Endothelial cell of umbilical vein (primary cell): Measurements from ENCODE around the gene FNIP1. TPM values are rescaled to one million over a fixed set of nuclear protein-coding genes. Genes with fewer than 3 reads are reported as not detected.

Source experiments
- BruUV-seq: library from RNA; stranded (reverse); fragments of 400-500 nt; replicated peaks from 2 replicates; lab custom pipeline; 2021; lab: Mats Ljungman, UMichigan
- CTCF ChIA-PET: fragments of 300-600, 350-600 bp; sonication (Branson Sonifier 250); formaldehyde crosslinking; loops from one replicate; lab custom pipeline; 2021; ENCODE audit warnings: antibody characterized with exemption, inconsistent platforms; lab: Charles Lee
- POLR2A ChIA-PET: fragments of 300-600, 350-600 bp; sonication (Branson Sonifier 250); formaldehyde crosslinking; loops from one replicate; lab custom pipeline; 2021; ENCODE audit warnings: antibody characterized with exemption, inconsistent platforms; lab: Charles Lee
- DNase-seq: peaks from one replicate; pipeline ENCODE4 v3.0.0-alpha.2; 2011; ENCODE audit warnings: low read depth, low spot score
- FAIRE-seq: peaks from 2 replicates; lab custom pipeline; 2011; peaks lifted over from hg19 to GRCh38; lab: Jason Lieb, UNC
- H2AFZ ChIP-seq: 2 replicates; pipeline ENCODE4 v1.6.0; 2012; ENCODE audit warnings: low read depth, low read length, control low read depth, inconsistent platforms
- H3K27ac ChIP-seq: 2 replicates; pipeline ENCODE4 v1.5.1; 2011; ENCODE audit warnings: low read depth, mild to moderate bottlenecking, control low read depth, low read length, moderate library complexity; ENCODE audit not compliant: insufficient read depth
- H3K27me3 ChIP-seq, 2 experiments: 2 replicates each; pipeline versions ENCODE4 v1.6.0 to v1.6.1; 2011; ENCODE audit warnings: low read length in 2 of 2, mixed read lengths in 1 of 2; ENCODE audit not compliant: control insufficient read depth in 2 of 2, insufficient read depth in 2 of 2
- H3K36me3 ChIP-seq, 2 experiments: 2 replicates in 1 of 2; 3 replicates in 1 of 2; pipeline ENCODE4 v1.5.1; 2011; ENCODE audit warnings: low read length in 2 of 2, mild to moderate bottlenecking in 1 of 2, moderate library complexity in 1 of 2; ENCODE audit not compliant: control insufficient read depth in 2 of 2, insufficient read depth in 2 of 2; ENCODE audit errors: extremely low read depth in 1 of 2
- H3K4me1 ChIP-seq: 3 replicates; pipeline ENCODE4 v1.5.1; 2011; ENCODE audit warnings: mild to moderate bottlenecking, low read length; ENCODE audit not compliant: control insufficient read depth, insufficient read depth; ENCODE audit errors: extremely low read depth
- H3K4me2 ChIP-seq: 2 replicates; pipeline ENCODE4 v1.6.1; 2011; ENCODE audit warnings: low read length, control low read depth, mixed read lengths; ENCODE audit not compliant: insufficient read depth
- H3K4me3 ChIP-seq, 3 experiments: fragments of 200-600 bp in 1 of 3; sonication (generic), shearing (Covaris generic) in 1 of 3; replicated peaks in 1 of 3; 2 replicates each; pipeline ENCODE4 v1.5.1; 2011 to 2016; ENCODE audit warnings: control low read depth in 3 of 3, low read length in 3 of 3, mild to moderate bottlenecking in 2 of 3, inconsistent platforms in 1 of 3, low read depth in 1 of 3, moderate library complexity in 1 of 3; ENCODE audit not compliant: insufficient read depth in 1 of 3
- H3K79me2 ChIP-seq: 2 replicates; pipeline ENCODE4 v1.6.0; 2012; ENCODE audit warnings: low read length, inconsistent platforms; ENCODE audit not compliant: control insufficient read depth, insufficient read depth
- H3K9ac ChIP-seq: replicated peaks from 2 replicates; pipeline ENCODE3; 2011; ENCODE audit warnings: low read length, control low read depth; ENCODE audit not compliant: insufficient read depth; ENCODE audit errors: extremely low read depth
- H3K9me1 ChIP-seq: replicated peaks from 3 replicates; pipeline ENCODE4 v1.6.0; 2011; ENCODE audit warnings: mild to moderate bottlenecking, low read length; ENCODE audit not compliant: control insufficient read depth, insufficient read depth; ENCODE audit errors: extremely low read depth
- H3K9me3 ChIP-seq: replicated peaks from 2 replicates; pipeline ENCODE4 v1.5.1; 2012; ENCODE audit warnings: low read length, inconsistent platforms; ENCODE audit not compliant: control insufficient read depth, insufficient read depth
- H4K20me1 ChIP-seq: replicated peaks from 2 replicates; pipeline ENCODE3; 2011; ENCODE audit warnings: mild to moderate bottlenecking, low read length; ENCODE audit not compliant: control insufficient read depth, insufficient read depth; ENCODE audit errors: extremely low read depth
- CTCF ChIP-seq, 2 donors: IDR thresholded peaks; 1 replicate in 1 of 2; 2 replicates in 1 of 2; pipeline ENCODE4 v1.5.1; 2011; ENCODE audit warnings: low read length in 2 of 2, mild to moderate bottlenecking in 2 of 2, moderate library complexity in 2 of 2, control low read depth in 1 of 2, inconsistent platforms in 1 of 2, low read depth in 1 of 2; ENCODE audit not compliant: insufficient read depth in 1 of 2; ENCODE audit errors: extremely low read depth in 1 of 2
- EZH2 ChIP-seq: IDR thresholded peaks from 2 replicates; pipeline ENCODE4 v1.6.1; 2012; ENCODE audit warnings: borderline replicate concordance, low read depth, mild to moderate bottlenecking, moderate library complexity, low read length, inconsistent platforms; ENCODE audit not compliant: severe bottlenecking
- FOS ChIP-seq: IDR thresholded peaks from 2 replicates; pipeline ENCODE4 v1.6.1; 2011; ENCODE audit warnings: mild to moderate bottlenecking, low read length, moderate library complexity, borderline replicate concordance; ENCODE audit not compliant: insufficient read depth
- GATA2 ChIP-seq: IDR thresholded peaks from 2 replicates; pipeline ENCODE4 v1.7.0; 2011; ENCODE audit warnings: low read depth, mild to moderate bottlenecking, moderate library complexity, mixed read lengths, low read length; ENCODE audit not compliant: insufficient read length, insufficient read depth
- JUN ChIP-seq: IDR thresholded peaks from 2 replicates; pipeline ENCODE4 v1.6.1; 2011; ENCODE audit warnings: borderline replicate concordance, low read depth; ENCODE audit not compliant: insufficient read length, insufficient read depth
- MYC ChIP-seq: IDR thresholded peaks from one replicate; pipeline ENCODE4 v1.6.1; 2011; ENCODE audit warnings: mild to moderate bottlenecking, low read depth, low read length
- POLR2A ChIP-seq: IDR thresholded peaks from 2 replicates; pipeline ENCODE4 v1.6.1; 2012; ENCODE audit warnings: low read depth, mild to moderate bottlenecking, control low read depth, low read length
- POLR2AphosphoS5 ChIP-seq: IDR thresholded peaks from 2 replicates; pipeline ENCODE4 v1.6.1; 2012; ENCODE audit warnings: low read depth, mild to moderate bottlenecking, control low read depth, low read length, moderate library complexity; ENCODE audit not compliant: insufficient read depth
- dilution Hi-C: fragments of 300-500 bp; cut with MboI; formaldehyde crosslinking; loops from one replicate; pipeline ENCODE4 v1.15.0; 2019; ENCODE audit warnings: low sequenced_read_pairs; ENCODE audit not compliant: extremely low pct_ligation_motif_present
- intact Hi-C: fragments of 100-400 bp; cut with micrococcal nuclease; formaldehyde crosslinking; loops from one replicate; pipeline ENCODE4 v1.10.0; 2022
- polyA plus RNA-seq, 4 experiments: library from polyadenylated mRNA; depleted of rRNA in 3 of 4; stranded (reverse) in 3 of 4; unstranded in 1 of 4; fragments of >200 nt; gene quantifications; 2 replicates each; pipeline versions ENCODE4 v1.2.1 to v1.2.3, GENCODE V29; 2011 to 2012; ENCODE audit warnings: missing spikeins in 1 of 4
- total RNA-seq: library from RNA; stranded (reverse); gene quantifications from 2 replicates; pipeline ENCODE4 v1.2.3, GENCODE V29; 2021
- TF ChIP-seq, protein P1 (sequence below): IDR thresholded peaks from 2 replicates; pipeline ENCODE4 v1.6.1; 2011; ENCODE audit not compliant: insufficient read depth, insufficient read length

FNIP1 gene
- total and polyA plus RNA-seq, 2 donors (not counting 3 experiments of a cell fraction or from before 2014, with no cell fraction given): 5.9 to 27.3 TPM

- dilution Hi-C loops: no loop called here
- FAIRE-seq (no peak), DNase-seq (no peak)
- Histone ChIP-seq H4K20me1 (no peaks in the 10 kb centered on the region), H3K9me1 (no peaks in the 10 kb centered on the region), H3K36me3 (no peaks in the 10 kb centered on the region), H2AFZ (no peak overlapping the region), H3K27me3 (peaks cover 0 to 4% of the 10 kb centered on the region in 2 experiments), H3K4me1 (no peaks in the 10 kb centered on the region), H3K4me3 (no peak overlapping the region), H3K9ac (no peak overlapping the region), H3K27ac (no peak overlapping the region), H3K9me3 (peaks cover 2% of the 10 kb centered on the region), H3K4me2 (no peak overlapping the region), H3K79me2 (no peaks in the 10 kb centered on the region)
- CTCF ChIA-PET: interaction anchor here (1.0 kb wide), 1 partner anchor 10 kb away, joined by 3 read pairs; no protein-coding TSS in a partner anchor
- no TSS peak for BruUV-seq
- intact Hi-C loops: no loop called here
- TF ChIP-seq POLR2A: no peak
- TF ChIP-seq, protein P1, sequence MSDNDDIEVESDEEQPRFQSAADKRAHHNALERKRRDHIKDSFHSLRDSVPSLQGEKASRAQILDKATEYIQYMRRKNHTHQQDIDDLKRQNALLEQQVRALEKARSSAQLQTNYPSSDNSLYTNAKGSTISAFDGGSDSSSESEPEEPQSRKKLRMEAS: no peak
- no peak for TF ChIP-seq CTCF (IDR thresholded peaks at IDR 0.05; ENCODE audit: extremely low read depth in 1 of 2, insufficient read depth in 1 of 2, low read depth in 1 of 2, low read length in 2 of 2)
- TF ChIP-seq MYC: no peak
- TF ChIP-seq EZH2: no peak
- TF ChIP-seq FOS: no peak
- no peak for TF ChIP-seq GATA2
- no peak for TF ChIP-seq POLR2AphosphoS5
- no peak for TF ChIP-seq JUN
- POLR2A ChIA-PET: no interaction called here
Measured at GRCh38 chr5:131846536-131846935, 49.7 kb upstream of the FNIP1 start.
